Measurements from ENCODE around the gene PRSS21. TPM values are rescaled to one million over a fixed set of nuclear protein-coding genes. Genes with fewer than 3 reads are reported as not detected.

Gene PRSS21
- total and polyA plus RNA-seq, 10 of the 15 experiments (the other 5 are each of a cell fraction or from before 2014, with no cell fraction given), result 5.3 to 73.4 (median 40.1) TPM; not detected in 1

DNA sequence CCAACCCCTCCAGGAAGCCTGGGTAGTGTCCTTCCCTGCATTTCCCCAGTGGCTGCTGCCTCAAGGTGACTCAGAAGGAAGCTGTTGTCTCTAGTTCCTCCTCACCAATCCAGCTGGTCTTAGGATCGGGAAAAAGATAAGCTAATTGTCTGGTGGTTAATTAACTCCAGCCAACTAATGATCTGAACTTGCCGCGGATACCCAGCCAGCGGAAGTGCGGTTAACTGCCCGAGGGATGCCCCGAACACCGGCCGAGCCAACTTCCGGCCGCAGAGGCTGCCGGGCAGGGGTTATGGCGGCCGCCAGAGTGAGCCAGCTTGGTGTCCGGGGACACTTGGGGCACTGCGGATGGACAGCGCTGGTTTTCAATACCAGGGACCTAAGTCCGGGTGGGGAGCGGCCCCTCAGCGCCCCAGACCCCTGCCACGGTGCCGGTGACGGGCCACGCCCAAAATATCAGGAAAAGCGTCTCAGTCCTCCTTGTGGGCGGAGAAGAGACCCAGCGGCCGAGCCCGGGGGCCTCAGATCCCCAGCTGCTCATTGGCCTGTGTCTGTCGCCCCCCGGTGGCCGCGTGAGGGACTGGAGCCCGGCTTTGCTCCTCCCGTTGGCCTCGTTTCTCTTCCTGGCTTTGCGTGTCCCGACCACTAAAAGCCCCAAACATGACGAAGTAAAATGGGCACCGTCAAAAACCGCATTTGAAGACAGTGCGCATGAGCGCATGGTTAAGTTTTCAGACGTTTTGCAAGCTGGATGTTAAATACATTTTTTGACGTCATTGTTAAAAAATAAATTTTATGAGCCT lies 51.2 kb downstream of the PRSS21 start:
- Histone ChIP-seq H3K36me3 (ENCODE audit: control insufficient read depth in 2 of 2, insufficient read depth in 2 of 2, low read length in 1 of 2) (no peaks in the 10 kb centered on the region), H2AFZ (ENCODE audit: control insufficient read depth, low read depth, low read length) (peak overlapping the region; percentile 99), H3K79me2 (ENCODE audit: control insufficient read depth, insufficient read depth, low read length) (no peaks in the 10 kb centered on the region), H3K9ac (ENCODE audit: control insufficient read depth, insufficient read depth, low read length) (peak overlapping the region; percentile 74), H3K9me3 (replicated peaks; ENCODE audit: control insufficient read depth, insufficient read depth, low read length) (no peaks in the 10 kb centered on the region), H4K20me1 (ENCODE audit: control insufficient read depth, insufficient read depth) (no peaks in the 10 kb centered on the region), H3K4me1 (ENCODE audit: control insufficient read depth, insufficient read depth, low read length) (peaks cover 4% of the 10 kb centered on the region), H3K4me2 (ENCODE audit: control insufficient read depth, insufficient read depth) (peak overlapping the region; percentile 71), H3K4me3 (peak overlapping the region; percentile 60), H3K27ac (ENCODE audit: control insufficient read depth, insufficient read depth) (peak overlapping the region; percentile 71), H3K27me3 (replicated peaks in 1 of 2; ENCODE audit: control insufficient read depth in 2 of 2, insufficient read depth in 2 of 2, low read length in 1 of 2) (no peaks in the 10 kb centered on the region; a peak in 1 of 4 replicates)
- FAIRE-seq (peak; percentile 92), ATAC-seq (peak; percentile 100), DNase-seq (ENCODE audit: low read depth, low spot score) (peak; percentile 66)
- BruUV-seq (replicated peaks), result TSS peak; percentile 78
- POLR2A ChIA-PET, result interaction anchor here (0.6 to 1.5 kb wide), 3 partner anchors 15 to 29 kb away, joined by 4 to 7 read pairs (median 7); partner anchors contain the start of gene FLYWCH2
- SMC1A ChIA-PET (ENCODE audit: uncharacterized antibody, unreplicated experiment), result interaction anchor here (0.7 to 2.0 kb wide), 11 partner anchors 10 to 198 kb away, joined by 3 to 16 read pairs (median 4); partner anchors contain the start of gene FLYWCH2
- CTCF ChIA-PET, result interaction anchor here (0.7 to 6.7 kb wide), 30 partner anchors 10 to 479 kb away, joined by 3 to 80 read pairs (median 4); partner anchors contain the start of genes FLYWCH1, FLYWCH2 and KCTD5
- RAD21 ChIA-PET (ENCODE audit: unreplicated experiment), result interaction anchor here (0.8 to 2.4 kb wide), 12 partner anchors 8 to 265 kb away, joined by 3 to 26 read pairs (median 4); partner anchors contain the start of genes FLYWCH1 and FLYWCH2
- under 1% methylated on average over 45 of the region's 45 CpGs for WGBS (ENCODE audit: insufficient coverage, insufficient replicate concordance, low lambda C conversion rate, missing lambda C conversion rate)
- intact Hi-C loops (cut with micrococcal nuclease; ENCODE audit: unreplicated experiment) (loop anchor here (2.0 to 10.0 kb wide), 2 partner anchors 29 to 143 kb away; partner anchors contain the start of gene PRSS27), in situ Hi-C loops (cut with MboI) (no loop called here)
- TF ChIP-seq IKZF2 (IDR thresholded peaks at IDR 0.05) (peak; percentile 72 to 83), ZNF274 (IDR thresholded peaks at IDR 0.05; ENCODE audit: insufficient read depth, insufficient read length) (no peak), ZNF217 (IDR thresholded peaks at IDR 0.05) (peak; percentile 72; the same call in 1 of the 2 replicates), HDAC6 (IDR thresholded peaks at IDR 0.05; ENCODE audit: unreplicated experiment) (no peak), CBFB (IDR thresholded peaks at IDR 0.05; ENCODE audit: low read depth) (peak; percentile 80), HCFC1 (IDR thresholded peaks at IDR 0.05; ENCODE audit: low read length) (peak; percentile 61), KAT2A (conservative IDR thresholded peaks at IDR 0.05; ENCODE audit: control insufficient read depth, low read depth, low read length) (no peak), TCF7 (IDR thresholded peaks at IDR 0.05; ENCODE audit: borderline replicate concordance) (peak; percentile 49; the same call in 1 of the 2 replicates), TCF3 (IDR thresholded peaks at IDR 0.05; ENCODE audit: borderline replicate concordance, insufficient read depth, low read depth, low read length) (0 out of 2 replicates have a peak, but pooled peaks have one; percentile 65), MEF2B (IDR thresholded peaks at IDR 0.05; ENCODE audit: partially characterized antibody, poor library complexity, severe bottlenecking) (peak; percentile 52), RELA (IDR thresholded peaks at IDR 0.05; ENCODE audit: borderline replicate concordance, partially characterized antibody) (peak; percentile 12), RBBP5 (conservative IDR thresholded peaks at IDR 0.05) (no peak)
- TF ChIP-seq, protein P1, sequence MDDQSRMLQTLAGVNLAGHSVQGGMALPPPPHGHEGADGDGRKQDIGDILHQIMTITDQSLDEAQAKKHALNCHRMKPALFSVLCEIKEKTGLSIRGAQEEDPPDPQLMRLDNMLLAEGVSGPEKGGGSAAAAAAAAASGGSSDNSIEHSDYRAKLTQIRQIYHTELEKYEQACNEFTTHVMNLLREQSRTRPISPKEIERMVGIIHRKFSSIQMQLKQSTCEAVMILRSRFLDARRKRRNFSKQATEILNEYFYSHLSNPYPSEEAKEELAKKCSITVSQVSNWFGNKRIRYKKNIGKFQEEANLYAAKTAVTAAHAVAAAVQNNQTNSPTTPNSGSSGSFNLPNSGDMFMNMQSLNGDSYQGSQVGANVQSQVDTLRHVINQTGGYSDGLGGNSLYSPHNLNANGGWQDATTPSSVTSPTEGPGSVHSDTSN (IDR thresholded peaks at IDR 0.05; ENCODE audit: insufficient replicate concordance, low read depth, low read length), result no peak
- TF ChIP-seq, protein P2, sequence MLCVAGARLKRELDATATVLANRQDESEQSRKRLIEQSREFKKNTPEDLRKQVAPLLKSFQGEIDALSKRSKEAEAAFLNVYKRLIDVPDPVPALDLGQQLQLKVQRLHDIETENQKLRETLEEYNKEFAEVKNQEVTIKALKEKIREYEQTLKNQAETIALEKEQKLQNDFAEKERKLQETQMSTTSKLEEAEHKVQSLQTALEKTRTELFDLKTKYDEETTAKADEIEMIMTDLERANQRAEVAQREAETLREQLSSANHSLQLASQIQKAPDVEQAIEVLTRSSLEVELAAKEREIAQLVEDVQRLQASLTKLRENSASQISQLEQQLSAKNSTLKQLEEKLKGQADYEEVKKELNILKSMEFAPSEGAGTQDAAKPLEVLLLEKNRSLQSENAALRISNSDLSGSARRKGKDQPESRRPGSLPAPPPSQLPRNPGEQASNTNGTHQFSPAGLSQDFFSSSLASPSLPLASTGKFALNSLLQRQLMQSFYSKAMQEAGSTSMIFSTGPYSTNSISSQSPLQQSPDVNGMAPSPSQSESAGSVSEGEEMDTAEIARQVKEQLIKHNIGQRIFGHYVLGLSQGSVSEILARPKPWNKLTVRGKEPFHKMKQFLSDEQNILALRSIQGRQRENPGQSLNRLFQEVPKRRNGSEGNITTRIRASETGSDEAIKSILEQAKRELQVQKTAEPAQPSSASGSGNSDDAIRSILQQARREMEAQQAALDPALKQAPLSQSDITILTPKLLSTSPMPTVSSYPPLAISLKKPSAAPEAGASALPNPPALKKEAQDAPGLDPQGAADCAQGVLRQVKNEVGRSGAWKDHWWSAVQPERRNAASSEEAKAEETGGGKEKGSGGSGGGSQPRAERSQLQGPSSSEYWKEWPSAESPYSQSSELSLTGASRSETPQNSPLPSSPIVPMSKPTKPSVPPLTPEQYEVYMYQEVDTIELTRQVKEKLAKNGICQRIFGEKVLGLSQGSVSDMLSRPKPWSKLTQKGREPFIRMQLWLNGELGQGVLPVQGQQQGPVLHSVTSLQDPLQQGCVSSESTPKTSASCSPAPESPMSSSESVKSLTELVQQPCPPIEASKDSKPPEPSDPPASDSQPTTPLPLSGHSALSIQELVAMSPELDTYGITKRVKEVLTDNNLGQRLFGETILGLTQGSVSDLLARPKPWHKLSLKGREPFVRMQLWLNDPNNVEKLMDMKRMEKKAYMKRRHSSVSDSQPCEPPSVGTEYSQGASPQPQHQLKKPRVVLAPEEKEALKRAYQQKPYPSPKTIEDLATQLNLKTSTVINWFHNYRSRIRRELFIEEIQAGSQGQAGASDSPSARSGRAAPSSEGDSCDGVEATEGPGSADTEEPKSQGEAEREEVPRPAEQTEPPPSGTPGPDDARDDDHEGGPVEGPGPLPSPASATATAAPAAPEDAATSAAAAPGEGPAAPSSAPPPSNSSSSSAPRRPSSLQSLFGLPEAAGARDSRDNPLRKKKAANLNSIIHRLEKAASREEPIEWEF (IDR thresholded peaks at IDR 0.05; ENCODE audit: insufficient replicate concordance, low read depth, low read length), result no peak
- TF ChIP-seq, protein P3, sequence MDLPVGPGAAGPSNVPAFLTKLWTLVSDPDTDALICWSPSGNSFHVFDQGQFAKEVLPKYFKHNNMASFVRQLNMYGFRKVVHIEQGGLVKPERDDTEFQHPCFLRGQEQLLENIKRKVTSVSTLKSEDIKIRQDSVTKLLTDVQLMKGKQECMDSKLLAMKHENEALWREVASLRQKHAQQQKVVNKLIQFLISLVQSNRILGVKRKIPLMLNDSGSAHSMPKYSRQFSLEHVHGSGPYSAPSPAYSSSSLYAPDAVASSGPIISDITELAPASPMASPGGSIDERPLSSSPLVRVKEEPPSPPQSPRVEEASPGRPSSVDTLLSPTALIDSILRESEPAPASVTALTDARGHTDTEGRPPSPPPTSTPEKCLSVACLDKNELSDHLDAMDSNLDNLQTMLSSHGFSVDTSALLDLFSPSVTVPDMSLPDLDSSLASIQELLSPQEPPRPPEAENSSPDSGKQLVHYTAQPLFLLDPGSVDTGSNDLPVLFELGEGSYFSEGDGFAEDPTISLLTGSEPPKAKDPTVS (IDR thresholded peaks at IDR 0.05; ENCODE audit: low read depth, low read length), result no peak

All from GM12878 (cell line).